NCI-H748 treated with DMSO at 0.1 percent for 48 hours (cell line): Measurements from ENCODE around the gene KLHL21.
A peak's percentile ranks its signal among the peaks of the same experiment; 100 is the strongest.
"Not testable (repeated sequence)": the region's sequence is repeated elsewhere in the genome, so short reads cannot be mapped to it uniquely, and the experiment has no call there.

Experiments
- DNase-seq: peaks from one replicate; lab custom pipeline; 2025; lab: John Stamatoyannopoulos, UW

KLHL21 gene

DNA sequence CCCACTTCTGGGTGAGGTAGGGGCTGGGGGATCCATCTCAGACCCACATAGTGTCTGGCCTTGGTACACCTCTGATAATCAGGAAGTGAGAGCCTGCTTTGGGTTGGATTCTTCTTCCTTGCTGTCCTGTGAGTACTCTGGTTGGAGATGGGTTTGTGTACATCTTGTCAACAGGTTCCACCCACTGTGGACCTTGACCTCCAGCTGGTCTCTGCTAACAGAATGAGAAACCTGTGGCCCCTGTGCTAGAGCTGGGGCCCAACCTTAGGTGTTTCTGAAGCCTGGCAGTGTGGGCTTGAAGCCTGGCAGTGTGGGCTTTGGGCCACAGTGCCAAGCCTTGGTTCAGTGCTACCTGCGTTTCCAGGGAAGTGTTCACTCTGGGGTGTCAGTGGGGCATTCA, 20.3 kb downstream of the KLHL21 start:
- DNase-seq: no peak

DNA sequence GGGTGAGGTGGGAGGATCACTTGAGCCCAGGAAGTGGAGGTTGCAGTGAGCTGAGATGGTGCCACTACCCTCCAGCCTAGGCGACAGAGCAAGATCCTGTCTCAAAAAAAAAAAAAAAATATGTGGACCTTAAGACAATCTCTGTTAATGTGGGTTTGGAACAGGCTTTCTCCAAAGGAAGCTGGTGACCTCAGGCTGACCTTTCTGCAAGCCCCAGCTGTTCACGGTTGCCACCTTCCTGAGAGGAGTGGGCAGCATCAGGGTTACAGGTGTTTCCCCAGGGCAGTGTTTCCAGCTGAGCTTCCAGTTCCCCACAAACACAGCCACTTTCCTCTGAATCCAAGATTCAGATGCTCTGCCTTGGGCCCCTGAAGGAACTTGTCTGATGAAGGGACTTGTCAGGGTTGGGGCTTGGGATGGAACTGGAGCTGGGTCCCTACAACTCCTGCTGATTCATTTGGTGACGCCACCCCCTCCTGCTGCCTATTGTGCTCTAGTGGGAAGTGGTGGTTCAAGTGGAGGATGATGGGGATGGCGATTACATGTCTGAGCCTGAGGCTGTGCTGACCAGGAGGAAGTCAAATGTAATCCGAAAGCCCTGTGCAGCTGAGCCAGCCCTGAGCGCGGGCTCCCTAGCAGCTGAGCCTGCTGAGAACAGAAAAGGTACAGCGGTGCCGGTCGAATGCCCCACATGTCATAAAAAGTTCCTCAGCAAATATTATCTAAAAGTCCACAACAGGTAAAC, 20.9 kb downstream of the KLHL21 start:
- no peak for DNase-seq

GRCh38 chr1:6580593-6581409, 21.9 kb downstream of the KLHL21 start:
- no peak for DNase-seq

GRCh38 chr1:6580119-6580592, 22.5 kb downstream of the KLHL21 start:
- DNase-seq: no peak

DNA sequence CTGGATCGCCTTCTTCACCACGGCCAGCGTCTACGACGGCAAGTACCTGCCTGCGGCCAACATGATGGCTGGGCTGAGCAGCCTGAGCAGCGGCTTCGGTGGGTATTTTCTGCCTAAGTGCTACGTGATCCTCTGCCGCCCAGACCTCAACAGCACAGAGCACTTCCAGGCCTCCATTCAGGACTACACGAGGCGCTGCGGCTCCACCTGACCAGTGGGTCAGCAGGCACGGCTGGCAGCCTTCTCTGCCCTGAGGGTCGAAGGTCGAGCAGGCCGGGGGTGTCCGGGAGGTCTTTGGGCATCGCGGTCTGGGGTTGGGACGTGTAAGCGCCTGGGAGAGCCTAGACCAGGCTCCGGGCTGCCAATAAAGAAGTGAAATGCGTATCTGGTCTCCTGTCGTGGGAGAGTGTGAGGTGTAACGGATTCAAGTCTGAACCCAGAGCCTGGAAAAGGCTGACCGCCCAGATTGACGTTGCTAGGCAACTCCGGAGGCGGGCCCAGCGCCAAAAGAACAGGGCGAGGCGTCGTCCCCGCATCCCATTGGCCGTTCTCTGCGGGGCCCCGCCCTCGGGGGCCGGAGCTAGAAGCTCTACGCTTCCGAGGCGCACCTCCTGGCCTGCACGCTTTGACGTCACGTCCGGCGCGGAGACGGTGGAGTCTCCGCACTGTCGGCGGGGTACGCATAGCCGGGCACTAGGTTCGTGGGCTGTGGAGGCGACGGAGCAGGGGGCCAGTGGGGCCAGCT, 23.1 kb downstream of the KLHL21 start, which contains the start of gene ZBTB48:
TSS of gene ZBTB48 (plus strand) at position 621 of the 745 bp plus-strand sequence. CDS start 616 bp downstream, outside the sequence.
- peak; percentile 83 for DNase-seq

DNA sequence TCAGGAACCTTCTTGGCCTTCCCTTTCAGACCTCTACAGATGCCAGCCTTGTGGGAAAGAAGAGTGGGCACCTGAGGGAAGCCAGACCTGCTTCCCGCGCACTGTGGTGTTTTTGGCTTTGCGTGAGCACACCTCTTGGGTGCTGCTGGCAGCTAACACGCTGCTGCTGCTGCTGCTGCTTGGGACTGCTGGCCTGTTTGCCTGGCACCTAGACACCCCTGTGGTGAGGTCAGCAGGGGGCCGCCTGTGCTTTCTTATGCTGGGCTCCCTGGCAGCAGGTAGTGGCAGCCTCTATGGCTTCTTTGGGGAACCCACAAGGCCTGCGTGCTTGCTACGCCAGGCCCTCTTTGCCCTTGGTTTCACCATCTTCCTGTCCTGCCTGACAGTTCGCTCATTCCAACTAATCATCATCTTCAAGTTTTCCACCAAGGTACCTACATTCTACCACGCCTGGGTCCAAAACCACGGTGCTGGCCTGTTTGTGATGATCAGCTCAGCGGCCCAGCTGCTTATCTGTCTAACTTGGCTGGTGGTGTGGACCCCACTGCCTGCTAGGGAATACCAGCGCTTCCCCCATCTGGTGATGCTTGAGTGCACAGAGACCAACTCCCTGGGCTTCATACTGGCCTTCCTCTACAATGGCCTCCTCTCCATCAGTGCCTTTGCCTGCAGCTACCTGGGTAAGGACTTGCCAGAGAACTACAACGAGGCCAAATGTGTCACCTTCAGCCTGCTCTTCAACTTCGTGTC, 23.9 kb downstream of the KLHL21 start:
- no peak for DNase-seq

DNA sequence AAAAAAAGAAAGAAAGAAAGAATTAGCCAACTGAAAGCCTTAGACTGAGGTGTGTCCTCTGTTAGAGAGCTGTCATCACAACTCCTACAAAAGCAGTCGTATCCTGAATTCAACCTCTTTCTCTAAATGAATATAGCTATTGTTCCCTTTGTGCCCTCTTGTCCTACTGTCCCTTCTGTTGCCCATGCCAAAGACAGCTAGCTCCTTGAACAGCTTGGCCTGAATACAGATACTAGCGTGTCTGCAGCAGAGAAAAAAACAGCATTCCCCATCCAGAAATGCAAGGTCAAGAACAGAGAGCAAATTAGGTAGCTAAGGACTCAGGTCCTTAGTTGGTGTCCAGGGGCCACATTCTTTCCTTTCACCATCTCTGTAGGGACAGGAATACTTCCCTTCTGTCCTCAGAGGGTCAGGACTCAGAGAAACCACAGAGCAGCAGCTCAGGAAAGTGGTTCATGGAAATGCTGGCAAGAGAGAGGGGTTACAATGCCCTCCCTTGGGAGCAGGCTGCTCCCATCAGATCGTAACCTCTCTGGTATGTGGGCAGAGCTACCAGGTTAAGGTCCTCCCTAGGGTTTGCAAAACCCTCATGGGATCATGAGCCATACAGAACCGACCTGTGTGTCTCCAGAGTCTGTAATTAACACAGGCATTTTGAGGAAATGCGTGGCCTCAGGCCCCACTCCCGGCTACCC, 24.7 kb downstream of the KLHL21 start:
- no peak for DNase-seq

DNA sequence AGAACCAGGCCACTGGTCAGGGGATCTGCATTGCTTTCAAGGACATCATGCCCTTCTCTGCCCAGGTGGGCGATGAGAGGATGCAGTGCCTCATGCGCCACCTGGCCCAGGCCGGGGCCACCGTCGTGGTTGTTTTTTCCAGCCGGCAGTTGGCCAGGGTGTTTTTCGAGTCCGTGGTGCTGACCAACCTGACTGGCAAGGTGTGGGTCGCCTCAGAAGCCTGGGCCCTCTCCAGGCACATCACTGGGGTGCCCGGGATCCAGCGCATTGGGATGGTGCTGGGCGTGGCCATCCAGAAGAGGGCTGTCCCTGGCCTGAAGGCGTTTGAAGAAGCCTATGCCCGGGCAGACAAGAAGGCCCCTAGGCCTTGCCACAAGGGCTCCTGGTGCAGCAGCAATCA, 27.9 kb downstream of the KLHL21 start:
- no peak for DNase-seq

DNA sequence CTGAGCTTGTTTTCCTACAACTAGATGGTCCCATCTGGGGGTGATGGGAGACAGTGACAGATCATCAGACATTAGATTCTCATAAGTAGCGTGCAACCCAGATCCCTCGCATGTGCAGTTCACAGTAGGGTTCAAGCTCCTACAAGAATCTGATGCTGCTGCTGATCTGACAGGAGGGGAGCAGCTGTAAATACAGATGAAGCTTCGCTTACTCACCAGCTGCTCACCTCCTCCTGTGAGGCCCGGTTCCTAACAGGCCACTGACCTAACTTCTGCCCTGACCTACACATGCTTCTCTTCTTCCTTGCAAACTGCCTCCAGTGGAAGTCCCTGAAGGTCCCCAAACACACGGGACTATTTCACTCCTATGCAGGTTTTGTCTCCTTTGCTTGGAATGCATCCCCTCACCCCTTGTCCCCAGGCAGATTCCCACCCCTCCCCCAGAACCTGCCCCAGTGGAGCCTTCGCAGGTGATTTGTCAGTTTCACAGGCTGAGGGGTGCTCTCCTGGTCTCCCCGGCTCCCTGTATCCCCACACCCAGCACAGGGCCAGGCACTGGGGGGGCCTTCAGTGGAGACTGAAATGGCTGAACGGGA, 28.5 kb downstream of the KLHL21 start:
- DNase-seq: no peak

- DNase-seq: no peak
These were observed 29.9 kb downstream of the KLHL21 start for GRCh38 chr1:6572653-6573383.

DNA sequence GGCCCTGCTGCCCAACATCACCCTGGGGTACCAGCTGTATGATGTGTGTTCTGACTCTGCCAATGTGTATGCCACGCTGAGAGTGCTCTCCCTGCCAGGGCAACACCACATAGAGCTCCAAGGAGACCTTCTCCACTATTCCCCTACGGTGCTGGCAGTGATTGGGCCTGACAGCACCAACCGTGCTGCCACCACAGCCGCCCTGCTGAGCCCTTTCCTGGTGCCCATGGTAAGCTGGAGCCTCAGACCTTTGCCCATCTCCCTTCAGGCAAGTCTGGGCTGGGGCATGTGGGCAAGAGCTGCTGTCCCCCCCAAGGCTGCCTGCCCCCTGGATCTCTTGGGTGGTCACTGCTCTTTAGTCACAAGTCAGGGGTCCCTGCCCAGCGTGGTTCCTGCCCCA, 31.7 kb downstream of the KLHL21 start:
- DNase-seq: no peak

DNA sequence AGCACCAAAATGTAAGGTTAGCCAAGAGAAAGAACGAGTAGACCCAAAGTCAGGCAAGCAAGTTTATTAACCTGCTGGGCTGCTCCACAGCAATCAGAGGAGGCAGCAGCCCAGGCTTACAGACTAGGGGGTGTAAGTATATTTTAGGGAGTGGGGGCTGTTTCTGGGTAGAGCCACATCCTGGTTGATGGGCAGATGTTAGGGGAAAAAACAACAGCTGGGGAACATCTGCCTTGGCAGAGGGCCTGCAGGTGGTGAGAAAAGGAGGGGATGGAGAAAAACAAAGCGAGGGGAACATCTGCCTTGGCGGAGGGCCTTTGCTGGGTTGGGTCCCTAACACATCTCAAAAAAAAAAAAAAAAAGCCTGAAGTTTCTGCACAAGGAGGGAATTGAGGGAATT, 32.6 kb downstream of the KLHL21 start:
- no peak for DNase-seq

- DNase-seq: no peak
These were observed 33.6 kb downstream of the KLHL21 start for GRCh38 chr1:6569033-6569432.

GRCh38 chr1:6560267-6560666, 42.4 kb downstream of the KLHL21 start:
- DNase-seq: no peak

DNA sequence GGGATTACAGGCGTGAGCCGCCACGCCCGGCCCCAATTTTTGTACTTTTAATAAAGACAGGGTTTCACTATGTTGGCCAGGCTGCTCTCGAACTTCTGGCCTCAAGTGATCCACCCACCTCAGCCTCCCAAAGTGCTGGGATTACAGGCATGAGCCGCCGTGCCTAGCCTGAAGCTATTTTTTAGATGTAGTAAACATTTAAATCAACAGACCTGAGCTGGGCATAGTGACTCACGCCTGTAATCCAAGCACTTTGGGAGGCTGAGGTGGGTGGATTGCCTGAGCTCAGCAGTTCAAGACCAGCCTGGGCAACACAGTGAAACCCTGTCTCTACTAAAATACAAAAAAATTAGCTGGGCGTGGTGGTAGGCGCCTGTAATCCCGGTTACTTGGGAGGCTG, 43.5 kb downstream of the KLHL21 start:
- DNase-seq: not testable (repeated sequence)

GRCh38 chr1:6557597-6557996, 45.1 kb downstream of the KLHL21 start:
- no peak for DNase-seq

DNA sequence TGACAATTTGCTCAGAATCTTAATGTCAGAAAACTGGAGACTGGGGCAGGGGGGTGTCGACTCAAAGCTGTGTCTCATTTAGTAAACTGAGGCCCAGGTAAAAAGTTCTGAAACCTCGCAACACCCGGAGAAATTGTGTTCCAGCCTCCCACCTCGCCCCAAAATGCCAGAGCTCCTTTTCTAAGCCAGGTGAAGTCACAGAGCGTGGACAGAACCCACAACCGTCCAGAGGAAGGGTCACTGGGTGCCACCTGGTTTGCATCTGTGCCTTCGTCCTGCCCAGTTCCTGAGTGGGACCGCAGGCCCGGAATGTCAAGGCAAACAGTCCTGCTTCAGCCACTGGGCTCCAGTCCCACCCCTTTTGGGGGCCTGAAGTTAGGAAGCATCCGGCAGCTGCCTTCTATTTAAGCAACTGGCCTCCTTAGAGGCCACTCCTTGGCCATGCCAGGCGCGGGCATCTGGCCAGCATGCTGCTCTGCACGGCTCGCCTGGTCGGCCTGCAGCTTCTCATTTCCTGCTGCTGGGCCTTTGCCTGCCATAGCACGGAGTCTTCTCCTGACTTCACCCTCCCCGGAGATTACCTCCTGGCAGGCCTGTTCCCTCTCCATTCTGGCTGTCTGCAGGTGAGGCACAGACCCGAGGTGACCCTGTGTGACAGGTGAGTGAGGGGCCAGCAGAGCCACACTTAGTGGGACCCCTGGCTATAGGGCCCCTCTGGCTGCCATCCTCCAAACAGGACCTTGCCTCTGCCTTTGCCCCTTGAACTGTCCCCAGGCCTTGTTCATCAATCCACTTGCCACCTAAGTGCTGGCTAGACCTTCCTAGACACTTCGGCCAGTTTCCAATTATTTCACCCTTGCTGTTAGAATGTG, 47.5 kb downstream of the KLHL21 start, which contains the start of gene TAS1R1:
TSS of gene TAS1R1 (plus strand) at position 401 of the 872 bp plus-strand sequence. CDS start at position 468, 67 bp downstream.
- no peak for DNase-seq

GRCh38 chr1:6554031-6554906, 48.4 kb downstream of the KLHL21 start, which contains the start of gene NOL9:
TSS of gene NOL9 (minus strand) at chr1:6554513. CDS start at chr1:6554502, 11 bp downstream.
- DNase-seq: peak; percentile 37
